CD4-positive, alpha-beta T cell treated with Interleukin-4 for 1 hour (primary cell): ENCODE data around the gene JOSD2.
"Not testable (repeated sequence)": the region's sequence is repeated elsewhere in the genome, so short reads cannot be mapped to it uniquely, and the experiment has no call there.

Experiments
- DNase-seq, 2 donors: peaks; one replicate each; pipeline ENCODE4 v3.0.0-alpha.2; 2020 to 2022

JOSD2 gene

DNA sequence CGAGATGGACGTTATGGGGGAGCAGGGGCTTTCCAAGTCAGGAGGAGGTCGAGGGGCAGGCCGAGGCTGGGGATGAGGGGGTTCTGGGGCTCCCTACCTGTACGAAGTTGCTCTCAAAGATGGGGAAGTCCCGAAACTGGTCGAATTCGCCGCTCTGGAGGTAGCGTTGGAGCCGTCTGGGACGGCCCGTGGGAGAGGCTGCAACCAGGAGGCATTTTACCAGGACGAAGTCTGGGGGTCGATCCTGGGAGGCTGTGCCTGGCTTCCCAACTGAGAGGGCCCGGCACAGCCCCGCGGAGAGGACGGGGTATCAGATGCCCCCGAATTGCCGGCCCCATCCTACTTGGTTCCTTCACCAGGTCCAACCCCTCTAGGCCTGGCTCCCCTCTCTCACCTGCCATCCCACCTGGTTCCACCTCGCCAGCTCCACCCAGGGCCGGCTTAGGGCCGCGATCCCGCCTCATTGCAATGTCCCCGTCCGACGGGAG, 35.2 kb downstream of the JOSD2 start:
- DNase-seq, result no peak

DNA sequence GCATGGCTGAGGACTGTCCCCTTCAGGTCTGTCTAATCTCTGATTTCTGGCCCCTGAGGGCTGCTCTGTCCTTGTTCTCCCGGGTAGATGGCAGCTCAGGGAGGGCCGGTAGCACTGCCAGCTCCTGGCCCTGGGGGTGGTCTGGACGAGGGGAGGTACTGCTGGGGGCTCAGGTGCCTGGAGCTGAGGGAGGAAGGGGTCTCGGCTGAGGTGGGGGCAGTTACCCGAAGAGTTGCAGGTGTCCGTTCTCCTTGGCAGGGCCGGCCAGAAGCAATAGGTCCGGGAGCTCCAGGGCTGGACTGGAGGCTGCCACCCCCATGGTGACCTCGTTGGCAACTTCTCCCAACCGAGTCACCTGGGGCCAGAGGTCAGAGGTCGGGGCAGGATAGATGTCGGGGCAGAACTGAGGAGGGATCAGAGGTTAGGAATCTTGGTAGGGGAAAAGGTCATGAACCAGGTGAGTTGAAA, 35.9 kb downstream of the JOSD2 start:
- DNase-seq, result no peak

DNA sequence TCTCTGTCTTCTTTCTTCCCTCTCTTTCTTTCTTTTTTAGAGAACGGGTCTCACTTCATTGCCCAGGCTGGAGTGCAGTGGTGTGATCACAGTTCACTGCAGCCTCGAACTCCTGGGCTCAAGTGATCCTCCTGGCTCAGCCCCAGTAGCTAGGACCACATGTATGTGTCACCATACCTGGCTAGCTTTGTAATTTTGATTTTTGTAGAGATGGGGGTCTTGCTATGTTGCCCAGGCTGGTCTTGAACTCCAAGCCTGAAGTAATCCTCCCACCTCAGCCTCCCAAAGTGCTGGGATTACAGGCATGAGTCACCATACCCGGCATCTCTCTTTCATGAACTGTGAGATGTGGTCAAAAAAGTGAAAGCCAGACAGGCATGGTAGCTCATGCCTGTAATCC, 37.7 kb downstream of the JOSD2 start:
- DNase-seq, result not testable (repeated sequence)

DNA sequence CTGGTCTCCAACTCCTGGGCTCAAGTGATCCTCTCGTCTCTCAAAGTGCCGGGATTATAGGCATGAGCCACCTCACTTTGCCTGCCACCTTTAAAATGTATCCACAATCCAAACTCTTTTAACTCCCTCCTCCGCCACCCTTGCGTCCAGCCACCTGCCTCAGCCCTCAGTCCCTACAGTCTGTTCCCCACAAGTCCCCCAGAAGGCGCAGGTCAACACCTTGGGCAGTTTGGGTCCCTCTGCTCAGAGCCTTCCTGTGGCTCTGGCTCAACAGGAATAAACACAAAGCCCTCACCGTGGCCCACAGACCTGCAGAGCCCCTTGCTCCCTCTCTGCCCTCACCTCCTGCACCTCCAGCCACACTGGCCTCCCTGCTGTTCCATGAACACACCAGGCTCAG, 42.2 kb downstream of the JOSD2 start:
- no peak for DNase-seq

GRCh38 chr19:50467566-50467965, 43.4 kb downstream of the JOSD2 start:
- no peak for DNase-seq

DNA sequence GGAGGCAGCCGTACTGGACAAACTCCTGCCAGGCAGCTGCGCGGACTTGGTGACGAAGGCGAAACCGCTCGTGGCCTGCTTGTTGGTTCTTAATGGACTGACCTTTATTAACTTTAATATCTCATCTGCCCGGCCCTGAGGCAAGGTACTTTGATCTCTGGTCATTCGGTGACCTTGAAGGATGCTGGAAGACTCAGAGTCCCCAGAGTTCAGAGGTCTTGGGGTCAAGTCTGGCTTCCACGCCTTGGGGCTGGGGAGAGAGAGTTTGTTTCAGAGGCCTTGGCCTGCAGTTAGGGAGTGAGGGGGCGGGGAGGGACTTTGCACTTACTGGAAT, 44.3 kb downstream of the JOSD2 start:
- DNase-seq, result no peak

GRCh38 chr19:50465986-50466705, 44.8 kb downstream of the JOSD2 start:
- DNase-seq, result no peak

DNA sequence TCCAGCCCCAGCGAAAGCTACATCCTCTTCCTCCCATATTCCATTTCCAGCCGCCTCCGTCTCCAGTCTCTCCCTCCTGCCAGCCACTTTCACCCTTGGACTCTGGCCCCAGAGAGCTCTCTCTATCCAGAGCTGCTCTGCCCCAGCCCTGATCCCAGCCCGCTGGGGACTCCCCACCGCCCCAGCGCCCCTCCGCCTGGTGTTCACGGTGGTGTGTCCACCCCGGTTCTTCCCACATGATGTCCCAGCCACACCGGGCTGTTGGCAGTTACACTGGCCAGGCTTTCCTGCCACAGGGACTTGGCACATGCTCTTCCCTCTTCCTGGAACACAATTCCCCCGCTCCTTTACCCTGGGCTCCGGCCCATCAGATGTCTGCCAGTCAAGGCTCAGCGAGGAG, 46.0 kb downstream of the JOSD2 start:
- no peak for DNase-seq

GRCh38 chr19:50464348-50464747, 46.6 kb downstream of the JOSD2 start:
- no peak for DNase-seq

DNA sequence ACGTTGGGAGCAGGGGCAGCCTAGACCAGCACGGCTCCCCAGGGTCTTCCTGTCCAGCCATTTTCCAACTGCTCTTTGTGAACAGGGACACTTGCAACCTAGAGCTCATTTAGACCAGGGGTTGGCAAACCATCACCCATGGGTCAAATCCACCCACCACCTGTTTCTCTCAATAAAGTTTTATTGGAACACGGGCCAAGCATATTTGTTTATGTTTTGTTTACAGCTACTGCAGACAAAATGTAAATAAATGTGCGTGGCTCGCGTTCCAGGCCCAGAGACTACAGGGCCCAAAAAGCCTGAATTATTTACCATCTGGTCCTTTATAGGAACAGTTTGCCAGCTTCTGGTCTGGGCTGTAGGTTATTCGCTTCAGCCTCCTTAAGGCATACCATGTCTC, 48.0 kb downstream of the JOSD2 start:
- DNase-seq, result no peak

- peak; percentile 74 to 75 for DNase-seq
Observed at GRCh38 chr19:50461066-50461875, 49.7 kb downstream of the JOSD2 start.

DNA sequence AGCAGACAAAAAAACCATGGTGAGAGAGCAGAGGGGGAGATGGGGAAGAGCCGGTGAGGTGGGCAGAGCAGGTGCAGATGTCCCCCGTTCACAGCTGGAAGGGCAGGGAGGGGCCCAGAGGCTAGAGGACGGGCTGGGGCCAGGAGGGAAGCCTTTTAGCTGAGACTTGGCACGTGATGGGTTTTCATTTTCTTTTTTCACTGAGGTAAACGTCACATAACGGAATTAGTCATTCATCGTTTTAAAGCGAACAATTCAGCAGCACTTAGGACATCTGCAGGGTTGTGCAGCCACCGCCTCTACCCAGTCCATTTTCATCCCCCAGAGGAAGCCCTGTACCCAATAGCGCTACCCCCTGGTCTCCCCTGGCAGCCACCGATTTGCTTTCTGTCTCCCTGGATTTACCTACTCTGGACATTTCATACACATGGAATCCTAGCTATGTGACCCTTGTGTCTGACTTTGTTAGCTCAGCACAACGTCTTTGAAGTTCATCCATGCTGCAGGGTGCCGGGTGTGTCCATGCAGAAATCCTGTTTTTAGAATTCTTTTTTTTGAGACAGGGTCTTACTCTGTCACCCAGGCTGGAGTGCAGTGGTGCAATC, 50.7 kb downstream of the JOSD2 start:
- peak in 1 of 2 donors; percentile 50 for DNase-seq

DNA sequence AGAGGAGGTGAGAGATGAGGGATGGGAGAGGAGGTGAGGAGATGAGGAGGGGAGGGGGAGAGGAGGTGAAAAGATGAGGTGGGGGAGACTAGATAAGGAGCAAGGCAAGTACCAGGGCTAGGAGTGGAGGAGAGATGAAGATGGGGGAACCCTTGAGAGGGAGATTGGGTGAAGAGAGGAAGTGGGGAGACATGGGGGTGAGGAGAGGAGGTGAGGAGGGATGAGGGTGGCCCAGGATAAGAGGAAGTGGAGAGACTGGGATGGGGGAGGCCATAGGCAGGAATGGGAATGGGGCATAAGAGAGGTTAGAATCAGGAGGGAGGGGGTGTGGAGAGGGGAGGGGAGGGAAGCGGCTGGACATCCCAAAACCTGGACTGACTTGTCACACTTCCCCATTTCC, 51.4 kb downstream of the JOSD2 start:
- DNase-seq, result no peak

- DNase-seq, result no peak
Observed at GRCh38 chr19:50459067-50459456, 51.9 kb downstream of the JOSD2 start.

DNA sequence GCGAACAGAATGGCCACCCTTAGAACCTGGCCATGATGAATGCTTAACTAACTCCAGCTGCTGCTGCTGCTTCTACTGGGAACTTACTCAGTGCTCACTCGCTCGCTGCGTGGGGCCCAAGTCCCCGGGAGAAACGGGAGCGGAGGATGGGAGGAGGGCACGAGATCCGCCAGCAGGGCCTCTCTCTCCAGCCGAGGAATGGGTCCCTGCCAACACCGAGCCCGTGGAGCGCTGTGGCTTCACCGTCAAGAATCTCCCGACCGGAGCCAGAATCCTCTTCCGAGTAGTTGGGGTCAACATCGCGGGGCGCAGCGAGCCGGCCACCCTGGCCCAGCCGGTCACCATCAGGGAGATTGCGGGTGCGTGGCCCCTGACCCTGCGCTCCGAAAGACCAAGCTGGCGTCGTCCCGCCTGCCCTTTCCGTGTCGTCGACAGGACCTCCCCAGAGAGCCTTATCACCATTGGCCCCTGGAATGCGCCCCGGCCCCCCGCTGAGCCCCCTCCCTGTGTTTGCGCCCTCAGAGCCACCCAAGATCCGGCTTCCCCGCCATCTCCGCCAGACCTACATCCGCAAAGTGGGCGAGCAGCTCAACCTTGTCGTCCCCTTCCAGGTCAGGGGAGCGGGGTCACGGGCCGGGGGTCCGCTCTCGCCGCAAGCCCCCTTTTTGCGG, 52.5 kb downstream of the JOSD2 start:
- DNase-seq, result no peak

DNA sequence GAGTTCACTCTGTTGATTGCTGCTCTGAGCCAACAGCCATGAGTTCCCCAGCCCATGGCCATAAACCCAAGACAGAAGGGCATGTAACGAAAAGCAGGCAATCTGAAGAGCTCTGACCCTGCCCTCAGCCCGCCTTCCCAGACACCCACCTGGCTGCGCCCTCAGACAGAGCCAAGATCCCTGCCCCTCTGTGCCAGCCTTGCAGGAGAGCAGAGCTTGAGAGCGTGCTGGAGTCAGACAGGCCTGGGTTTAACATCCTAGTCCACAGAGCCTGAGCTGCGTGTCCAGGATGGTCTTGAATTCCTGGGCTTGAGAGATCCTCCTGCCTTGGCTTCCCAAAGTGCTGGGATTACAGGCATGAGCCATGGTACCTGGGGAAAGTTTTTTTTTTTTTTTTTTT, 53.7 kb downstream of the JOSD2 start:
- no peak for DNase-seq
